Measurements from ENCODE around the gene PARN.
"Not testable (repeated sequence)": the region's sequence is repeated elsewhere in the genome, so short reads cannot be mapped to it uniquely, and the experiment has no call there.

Gene PARN

GRCh38 chr16:14548933-14549788 is 80.9 kb downstream of the PARN start:
- no peak overlapping the region for H3K27ac ChIP-seq
- no peaks in the 10 kb centered on the region for H3K36me3 ChIP-seq (replicated peaks)
- no peak for TF ChIP-seq CTCF (IDR thresholded peaks at IDR 0.05; ENCODE audit: low read depth, low read length, missing control alignments)
- no peaks in the 10 kb centered on the region for H3K27me3 ChIP-seq (replicated peaks)
- DNase-seq: no peak
- in situ Hi-C loops (cut with HindIII; ENCODE audit: low pct_ligation_motif_present, low sequenced_read_pairs): no loop called here
- no peak overlapping the region for H3K4me3 ChIP-seq (ENCODE audit: low read depth, low read length)

GRCh38 chr16:14545346-14545884 is 84.6 kb downstream of the PARN start:
- H3K27ac ChIP-seq: no peak overlapping the region
- TF ChIP-seq CTCF (IDR thresholded peaks at IDR 0.05; ENCODE audit: low read depth, low read length, missing control alignments): no peak
- H3K36me3 ChIP-seq (replicated peaks): no peaks in the 10 kb centered on the region
- in situ Hi-C loops (cut with HindIII; ENCODE audit: low pct_ligation_motif_present, low sequenced_read_pairs): no loop called here
- H3K27me3 ChIP-seq (replicated peaks): no peaks in the 10 kb centered on the region
- H3K4me3 ChIP-seq (ENCODE audit: low read depth, low read length): no peak overlapping the region
- DNase-seq: peak; percentile 27

GRCh38 chr16:14544846-14545245 is 85.2 kb downstream of the PARN start:
- H3K27ac ChIP-seq; H3K4me3 ChIP-seq (ENCODE audit: low read depth, low read length); in situ Hi-C loops (cut with HindIII; ENCODE audit: low pct_ligation_motif_present, low sequenced_read_pairs); H3K36me3 ChIP-seq (replicated peaks); DNase-seq; H3K27me3 ChIP-seq (replicated peaks): not testable (repeated sequence)

GRCh38 chr16:14539631-14540030 is 90.4 kb downstream of the PARN start:
- TF ChIP-seq CTCF (IDR thresholded peaks at IDR 0.05; ENCODE audit: low read depth, low read length, missing control alignments): no peak
- DNase-seq: no peak
- in situ Hi-C loops (cut with HindIII; ENCODE audit: low pct_ligation_motif_present, low sequenced_read_pairs): no loop called here
- Histone ChIP-seq H3K36me3 (replicated peaks) (no peaks in the 10 kb centered on the region), H3K27ac (no peak overlapping the region), H3K4me3 (ENCODE audit: low read depth, low read length) (no peak overlapping the region), H3K27me3 (replicated peaks) (no peaks in the 10 kb centered on the region)

GRCh38 chr16:14539156-14539555 is 90.9 kb downstream of the PARN start:
- in situ Hi-C loops (cut with HindIII; ENCODE audit: low pct_ligation_motif_present, low sequenced_read_pairs): no loop called here
- H3K4me3 ChIP-seq (ENCODE audit: low read depth, low read length): no peak overlapping the region
- no peaks in the 10 kb centered on the region for H3K36me3 ChIP-seq (replicated peaks)

More at GRCh38 chr16:14539156-14539555, 90.9 kb downstream of the PARN start:
- no peaks in the 10 kb centered on the region for H3K27me3 ChIP-seq (replicated peaks)
- H3K27ac ChIP-seq: no peak overlapping the region
- DNase-seq: no peak
- no peak for TF ChIP-seq CTCF (IDR thresholded peaks at IDR 0.05; ENCODE audit: low read depth, low read length, missing control alignments)

Data from brain microvascular endothelial cell (primary cell).